A549 (cell line): ENCODE results near the gene TFF3. TPM values are rescaled to one million over a fixed set of nuclear protein-coding genes. Genes with fewer than 3 reads are reported as not detected.
"Not testable (repeated sequence)": the region's sequence is repeated elsewhere in the genome, so short reads cannot be mapped to it uniquely, and the experiment has no call there.

Experiments used
- ATAC-seq, 2 experiments: fragments of 200-7000 bp in 1 of 2; fragments of >200 bp in 1 of 2; cut with Nextera tagmentation in 1 of 2; cut with Tn5 transposase in 1 of 2; 3 replicates each; pipeline versions ENCODE4 v1.8.0 to v1.9.1; 2018 to 2020; ENCODE audit warnings: mild to moderate bottlenecking in 1 of 2, moderate library complexity in 1 of 2
- CTCF ChIA-PET: fragments of 300-600 bp; sonication (Branson Sonifier 250); formaldehyde crosslinking; extraction: SDS; loops from one replicate; lab custom pipeline; 2021; ENCODE audit warnings: antibody characterized with exemption, inconsistent platforms; lab: Yijun Ruan, JAX
- POLR2A ChIA-PET: fragments of 350-600 bp; formaldehyde crosslinking; extraction: SDS; loops from one replicate; lab custom pipeline; 2021; ENCODE audit warnings: antibody characterized with exemption, inconsistent platforms; lab: Yijun Ruan, JAX
- DNase-seq, 2 experiments: peaks; one replicate each; pipeline versions ENCODE4 v3.0.0 to v3.0.0-alpha.2; 2011 to 2016; ENCODE audit warnings: low read depth in 1 of 2, low spot score in 1 of 2
- FAIRE-seq: peaks from 2 replicates; lab custom pipeline; 2011; peaks lifted over from hg19 to GRCh38; lab: Jason Lieb, UNC
- H3K27ac ChIP-seq, 2 experiments: fragments of >200 bp; sonication (Bioruptor Twin); formaldehyde crosslinking; 3 replicates each; pipeline ENCODE4 v1.5.1; 2016 to 2017
- H3K4me1 ChIP-seq: fragments of >200 bp; sonication (Bioruptor Twin); formaldehyde crosslinking; 3 replicates; pipeline ENCODE4 v1.6.1; 2016
- H3K4me2 ChIP-seq: fragments of >200 bp; sonication (Bioruptor Twin); formaldehyde crosslinking; 3 replicates; pipeline ENCODE4 v1.6.1; 2016
- H3K4me3 ChIP-seq: fragments of >200 bp; sonication (Bioruptor Twin); formaldehyde crosslinking; 3 replicates; pipeline ENCODE4 v1.5.1; 2016
- H3K9me3 ChIP-seq: fragments of >200 bp; sonication (Bioruptor Twin); formaldehyde crosslinking; 3 replicates; pipeline ENCODE4 v1.6.1; 2016
- ATOH8 ChIP-seq: fragments of 250-450 bp; sonication (Bioruptor Pico); IDR thresholded peaks from 2 replicates; pipeline ENCODE4 v1.5.0; 2020; ENCODE audit warnings: low read depth, mild to moderate bottlenecking, moderate library complexity
- CBX8 ChIP-seq: fragments of 200-600 bp; sonication (generic); IDR thresholded peaks from 2 replicates; pipeline ENCODE4 v1.6.1; 2016
- CTCF ChIP-seq: fragments of >200 bp; sonication (Bioruptor Twin); formaldehyde crosslinking; IDR thresholded peaks from 3 replicates; pipeline ENCODE4 v1.5.1; 2016
- EHMT2 ChIP-seq: fragments of 200-600 bp; sonication (generic); IDR thresholded peaks from 2 replicates; pipeline ENCODE4 v1.6.1; 2016; ENCODE audit warnings: antibody characterized with exemption, low read depth, mild to moderate bottlenecking, moderate library complexity
- ESRRA ChIP-seq: fragments of 150-350 bp; IDR thresholded peaks from 2 replicates; pipeline ENCODE4 v1.6.1; 2014; ENCODE audit warnings: mild to moderate bottlenecking, low read length, borderline replicate concordance
- FOSL2 ChIP-seq, 2 experiments: fragments of 450-650 bp in 1 of 2; fragments of >200 bp in 1 of 2; sonication (Bioruptor Twin) in 1 of 2; formaldehyde crosslinking; IDR thresholded peaks; 2 replicates each; pipeline versions ENCODE4 v1.5.0 to v1.6.1; 2016 to 2020; ENCODE audit warnings: mild to moderate bottlenecking in 1 of 2, moderate library complexity in 1 of 2
- HOXB5 ChIP-seq: fragments of 250-450 bp; sonication (Bioruptor Pico); IDR thresholded peaks from 2 replicates; pipeline ENCODE4 v1.5.0; 2020; ENCODE audit warnings: mild to moderate bottlenecking, moderate library complexity
- JUN ChIP-seq, 2 experiments: fragments of >200 bp; sonication (Bioruptor Twin); formaldehyde crosslinking; IDR thresholded peaks; 2 replicates in 1 of 2; 3 replicates in 1 of 2; pipeline ENCODE4 v1.6.1; 2016 to 2017
- MAFK ChIP-seq: fragments of 450-650 bp; IDR thresholded peaks from 2 replicates; pipeline ENCODE4 v1.6.1; 2014; ENCODE audit not compliant: partially characterized antibody
- MAZ ChIP-seq: fragments of 150-350 bp; IDR thresholded peaks from 2 replicates; pipeline ENCODE4 v1.6.1; 2014; ENCODE audit warnings: antibody characterized with exemption, low read depth, low read length, borderline replicate concordance
- MYC ChIP-seq: IDR thresholded peaks from 2 replicates; pipeline ENCODE4 v1.6.1; 2012; ENCODE audit warnings: mild to moderate bottlenecking, inconsistent platforms, low read length, improper control_type of control experiment, borderline replicate concordance
- NPAS2 ChIP-seq: fragments of 250-450 bp; sonication (Bioruptor Pico); IDR thresholded peaks from 2 replicates; pipeline ENCODE4 v1.8.0; 2022; ENCODE audit warnings: mild to moderate bottlenecking, moderate library complexity, borderline replicate concordance
- PHF8 ChIP-seq: fragments of 200-600 bp; sonication (generic); IDR thresholded peaks from 2 replicates; pipeline ENCODE4 v1.6.1; 2016; ENCODE audit warnings: low read depth, mild to moderate bottlenecking, antibody characterized with exemption, moderate library complexity, borderline replicate concordance
- POLR2A ChIP-seq: IDR thresholded peaks from 2 replicates; pipeline ENCODE4 v1.6.1; 2012; ENCODE audit warnings: mild to moderate bottlenecking, low read length
- RAD21 ChIP-seq, 2 experiments: fragments of >200 bp in 1 of 2; sonication (Bioruptor Twin) in 1 of 2; formaldehyde crosslinking in 1 of 2; IDR thresholded peaks in 1 of 2; conservative IDR thresholded peaks in 1 of 2; 2 replicates in 1 of 2; 3 replicates in 1 of 2; pipeline ENCODE4 v1.6.1; 2012 to 2018; ENCODE audit warnings: inconsistent platforms in 1 of 2
- SMC3 ChIP-seq: fragments of >200 bp; sonication (Bioruptor Twin); formaldehyde crosslinking; IDR thresholded peaks from 3 replicates; pipeline ENCODE4 v1.6.1; 2018; ENCODE audit warnings: inconsistent platforms
- ZFP36 ChIP-seq: fragments of 450-650 bp; IDR thresholded peaks from 2 replicates; pipeline ENCODE4 v1.6.1; 2014; ENCODE audit warnings: borderline replicate concordance; ENCODE audit not compliant: partially characterized antibody
- WGBS: methylation state at CpG from one replicate; pipeline ENCODE4 v1.1.6; 2017; ENCODE audit errors: missing lambda C conversion rate; 5-methylcytosine and 5-hydroxymethylcytosine counted together
- polyA plus RNA-seq, 4 experiments: library from polyadenylated mRNA; depleted of rRNA in 3 of 4; stranded (reverse); fragments of >200 nt; fragmentation: RNase III in 1 of 4; extraction: RNeasy Plus Mini Kit Qiagen cat#74134 plus additional on column Dnase treatment in 1 of 4; gene quantifications; 2 replicates in 3 of 4; 3 replicates in 1 of 4; pipeline ENCODE4 v1.2.3, GENCODE V29; 2011 to 2017
- TF ChIP-seq, protein P1 (sequence below): fragments of 250-450 bp; sonication (Bioruptor Pico); IDR thresholded peaks from 2 replicates; pipeline ENCODE4 v1.5.0; 2021; ENCODE audit warnings: mild to moderate bottlenecking, moderate library complexity, borderline replicate concordance

The TFF3 gene
- polyA plus RNA-seq, 2 of the 4 experiments (the other 2 are of a cell fraction), result 0.43 TPM; not detected in 1

DNA sequence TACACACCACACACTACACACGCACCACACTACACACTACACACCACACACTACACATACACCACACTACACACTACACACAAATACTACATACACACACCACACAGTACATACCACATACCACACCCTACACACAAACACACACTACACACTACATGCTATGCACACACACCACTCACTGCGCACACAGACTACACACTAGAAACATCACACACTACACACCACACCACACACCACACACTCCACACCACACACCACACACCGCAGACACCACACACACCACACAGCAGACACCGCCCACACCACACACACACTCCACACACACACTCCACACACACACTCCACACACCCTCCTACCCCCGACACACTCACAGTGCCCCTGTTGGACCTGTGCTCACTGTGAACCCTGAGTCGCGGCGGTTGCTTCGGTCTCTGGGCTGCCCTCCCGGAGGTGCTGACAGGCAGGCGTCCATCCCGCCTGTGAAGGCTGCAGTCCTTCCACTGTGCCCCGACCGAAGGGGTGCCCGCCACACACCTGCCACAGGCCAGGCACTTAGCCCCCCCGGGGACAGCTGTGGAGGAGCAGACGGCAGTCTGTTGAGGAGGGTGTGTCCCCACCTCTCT lies 21.4 kb downstream of the TFF3 start:
- FAIRE-seq, result no peak
- TF ChIP-seq MYC, result no peak
- no peak for TF ChIP-seq RAD21 (conservative IDR thresholded peaks at IDR 0.05 in 1 of 2, IDR thresholded peaks at IDR 0.05 in 1 of 2)
- TF ChIP-seq ESRRA, result no peak
- TF ChIP-seq MAZ, result no peak
- TF ChIP-seq FOSL2 (IDR thresholded peaks at IDR 0.05), result no peak
- TF ChIP-seq FOSL2 (CRISPR knock-in tag; IDR thresholded peaks at IDR 0.05), result no peak
- no peak overlapping the region for H3K4me3 ChIP-seq

GRCh38 chr21:42292563-42293142 lies 22.6 kb downstream of the TFF3 start:
- POLR2A ChIA-PET, H3K27ac ChIP-seq, DNase-seq, ATAC-seq, FAIRE-seq, H3K4me3 ChIP-seq, H3K4me1 ChIP-seq, CTCF ChIA-PET, H3K9me3 ChIP-seq, H3K4me2 ChIP-seq: not testable (repeated sequence)
- WGBS, result 77% methylated on average over 4 of the region's 4 CpGs

More for the DNA sequence above, 21.4 kb downstream of the TFF3 start:
- 91% methylated on average over 6 of the region's 17 CpGs for WGBS
- Histone ChIP-seq H3K27ac (no peak overlapping the region), H3K4me1 (no peaks in the 10 kb centered on the region), H3K9me3 (no peaks in the 10 kb centered on the region), H3K4me2 (no peak overlapping the region)
- DNase-seq, result no peak
- ChIA-PET CTCF (interaction anchor here (0.6 kb wide), 1 partner anchor 157 kb away, joined by 3 read pairs; no protein-coding TSS in a partner anchor), POLR2A (no interaction called here)
- no peak for ATAC-seq

DNA sequence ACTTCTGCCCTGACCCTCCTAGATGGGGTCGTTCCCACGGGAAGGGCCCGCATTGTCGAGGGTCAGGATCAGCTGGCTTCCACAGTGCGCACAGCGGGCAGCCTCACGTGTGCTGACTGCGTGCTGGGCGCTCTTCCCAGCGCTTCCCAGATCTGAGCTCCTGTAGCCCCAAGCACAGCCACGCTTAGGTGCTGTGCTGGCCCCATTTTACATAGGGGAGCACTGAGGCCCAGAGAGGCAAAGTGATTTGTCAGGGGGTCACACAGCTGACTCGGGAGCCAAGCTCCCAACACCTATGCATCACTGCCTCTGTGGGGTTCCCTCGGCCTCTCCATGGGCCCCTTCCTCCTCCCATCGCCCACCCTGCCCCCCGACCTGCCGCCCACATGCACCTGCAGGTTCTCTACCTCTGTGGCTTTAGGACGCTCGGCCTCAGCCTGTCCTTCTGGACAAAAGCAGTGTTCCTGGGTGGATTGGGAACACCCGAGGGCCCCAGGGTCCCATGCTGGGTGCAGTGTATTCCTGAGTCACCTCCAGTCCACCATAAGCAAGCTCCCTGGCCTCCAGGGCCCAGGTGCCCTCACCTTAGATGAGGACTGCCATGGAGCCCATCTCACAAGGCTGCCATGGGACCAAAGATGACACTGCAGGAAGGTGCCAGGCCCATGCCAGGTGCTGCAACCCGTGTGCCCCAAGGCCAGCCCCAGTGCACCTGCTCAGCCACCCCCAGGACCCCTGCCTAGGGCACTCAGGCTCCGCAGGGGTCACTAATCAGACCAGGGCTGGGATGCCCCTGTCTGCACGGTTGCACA lies 23.3 kb downstream of the TFF3 start:
- WGBS, result 92% methylated on average over 7 of the region's 22 CpGs
- Histone ChIP-seq H3K27ac (no peak overlapping the region), H3K4me1 (no peaks in the 10 kb centered on the region), H3K4me3 (no peak overlapping the region), H3K9me3 (no peaks in the 10 kb centered on the region), H3K4me2 (no peak overlapping the region)
- FAIRE-seq (no peak), DNase-seq (peak in 1 of 2 experiments; percentile 11), ATAC-seq (no peak; a peak in 1 of 6 replicates)
- POLR2A ChIA-PET, result no interaction called here
- CTCF ChIA-PET, result interaction anchor here (1.1 to 1.4 kb wide), 2 partner anchors 33 to 146 kb away, joined by 3 to 4 read pairs; no protein-coding TSS in a partner anchor
- TF ChIP-seq SMC3, result no peak
- TF ChIP-seq ATOH8 (CRISPR knock-in tag), result no peak
- no peak for TF ChIP-seq JUN (IDR thresholded peaks at IDR 0.05)
- no peak for TF ChIP-seq CBX8
- no peak for TF ChIP-seq MYC
- TF ChIP-seq EHMT2, result no peak
- TF ChIP-seq ZFP36, result no peak
- no peak for TF ChIP-seq HOXB5 (CRISPR knock-in tag)
- TF ChIP-seq FOSL2 (IDR thresholded peaks at IDR 0.05), result no peak
- TF ChIP-seq FOSL2 (CRISPR knock-in tag; IDR thresholded peaks at IDR 0.05), result no peak
- no peak for TF ChIP-seq NPAS2 (CRISPR knock-in tag)
- no peak for TF ChIP-seq PHF8
- TF ChIP-seq CTCF, result no peak
- TF ChIP-seq MAFK, result no peak
- TF ChIP-seq, protein P1, sequence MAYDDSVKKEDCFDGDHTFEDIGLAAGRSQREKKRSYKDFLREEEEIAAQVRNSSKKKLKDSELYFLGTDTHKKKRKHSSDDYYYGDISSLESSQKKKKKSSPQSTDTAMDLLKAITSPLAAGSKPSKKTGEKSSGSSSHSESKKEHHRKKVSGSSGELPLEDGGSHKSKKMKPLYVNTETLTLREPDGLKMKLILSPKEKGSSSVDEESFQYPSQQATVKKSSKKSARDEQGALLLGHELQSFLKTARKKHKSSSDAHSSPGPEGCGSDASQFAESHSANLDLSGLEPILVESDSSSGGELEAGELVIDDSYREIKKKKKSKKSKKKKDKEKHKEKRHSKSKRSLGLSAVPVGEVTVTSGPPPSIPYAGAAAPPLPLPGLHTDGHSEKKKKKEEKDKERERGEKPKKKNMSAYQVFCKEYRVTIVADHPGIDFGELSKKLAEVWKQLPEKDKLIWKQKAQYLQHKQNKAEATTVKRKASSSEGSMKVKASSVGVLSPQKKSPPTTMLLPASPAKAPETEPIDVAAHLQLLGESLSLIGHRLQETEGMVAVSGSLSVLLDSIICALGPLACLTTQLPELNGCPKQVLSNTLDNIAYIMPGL (CRISPR knock-in tag), result no peak
- no peak for TF ChIP-seq POLR2A
